UCSD-AML1 (cell line): ENCODE data around the gene OR8U1.
"Not testable (repeated sequence)": the region's sequence is repeated elsewhere in the genome, so short reads cannot be mapped to it uniquely, and the experiment has no call there.

ENCODE experiments used
- DNase-seq: peaks from one replicate; lab custom pipeline; 2025; ENCODE audit not compliant: unreplicated experiment; lab: John Stamatoyannopoulos, UW

The OR8U1 gene

DNA sequence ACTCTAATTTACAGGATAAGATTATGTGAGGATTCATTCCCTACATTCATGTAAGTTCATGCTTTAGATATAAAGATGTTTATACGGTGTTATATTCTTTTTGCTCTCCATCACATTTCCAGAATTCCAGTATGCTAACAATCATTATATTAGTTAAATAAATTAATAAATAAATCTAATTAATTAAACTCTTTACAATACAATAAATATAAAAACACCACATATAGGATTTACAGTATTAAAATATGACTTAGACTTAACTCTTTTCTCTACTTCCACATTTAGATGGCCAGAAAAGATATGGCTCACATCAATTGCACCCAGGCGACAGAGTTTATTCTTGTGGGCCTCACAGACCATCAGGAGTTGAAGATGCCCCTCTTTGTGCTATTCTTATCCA is at the start of gene OR8U1:
Gene OR8U1 (plus strand): TSS at position 301 of the 400 bp plus-strand sequence. CDS start 0 bp downstream, at position 301.
- no peak for DNase-seq

DNA sequence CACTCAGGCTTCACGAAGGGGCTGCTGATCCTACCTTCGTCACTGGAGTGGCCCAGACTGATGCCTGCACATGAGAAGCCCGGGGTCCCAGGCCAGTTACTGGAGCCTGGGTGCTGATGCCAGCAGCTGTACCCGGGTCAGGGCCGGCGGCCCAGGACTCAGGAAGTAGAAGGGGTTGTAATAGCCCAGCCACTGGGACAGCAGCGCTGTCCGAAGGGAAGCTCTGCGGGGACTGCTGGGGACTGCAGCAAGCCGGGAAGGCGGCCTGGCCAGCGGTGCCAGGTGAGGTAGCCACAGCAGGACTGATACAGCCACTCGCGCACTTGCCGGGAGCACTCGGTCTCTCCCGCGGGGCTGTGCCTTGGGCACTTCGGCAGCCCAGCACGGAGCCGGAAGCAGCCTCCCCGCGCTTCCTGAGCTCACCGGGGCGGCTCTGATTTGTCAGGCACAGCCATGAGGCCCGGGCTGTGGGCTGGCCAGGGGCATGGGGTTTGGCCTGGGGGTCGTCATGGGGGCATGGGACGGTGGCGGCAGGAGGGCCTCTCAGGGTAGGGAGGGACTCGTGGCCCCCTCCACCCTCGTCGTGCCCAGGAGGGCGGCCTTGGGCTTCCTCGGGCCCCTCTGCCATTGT is 43.4 kb upstream of the OR8U1 start:
- DNase-seq = no peak

DNA sequence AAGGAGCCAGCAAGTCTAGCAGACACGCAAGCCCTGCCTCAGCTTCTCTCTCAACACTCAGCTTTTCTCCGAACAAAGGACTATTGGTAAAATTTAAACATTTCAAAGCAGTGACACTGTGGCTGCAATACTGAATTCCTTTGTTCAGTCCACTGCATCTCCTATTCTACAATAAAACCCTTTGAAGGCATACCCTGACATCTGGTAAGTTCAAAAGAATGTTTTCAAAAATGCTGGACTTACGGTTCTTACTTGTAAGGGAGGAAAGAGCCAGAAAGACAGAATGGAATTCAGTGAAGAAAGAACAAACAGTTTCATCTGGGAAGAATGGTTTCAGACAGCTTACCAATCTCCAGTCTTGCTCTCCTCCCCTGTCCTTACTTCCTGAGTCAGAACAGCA is 42.3 kb upstream of the OR8U1 start:
- no peak for DNase-seq

DNA sequence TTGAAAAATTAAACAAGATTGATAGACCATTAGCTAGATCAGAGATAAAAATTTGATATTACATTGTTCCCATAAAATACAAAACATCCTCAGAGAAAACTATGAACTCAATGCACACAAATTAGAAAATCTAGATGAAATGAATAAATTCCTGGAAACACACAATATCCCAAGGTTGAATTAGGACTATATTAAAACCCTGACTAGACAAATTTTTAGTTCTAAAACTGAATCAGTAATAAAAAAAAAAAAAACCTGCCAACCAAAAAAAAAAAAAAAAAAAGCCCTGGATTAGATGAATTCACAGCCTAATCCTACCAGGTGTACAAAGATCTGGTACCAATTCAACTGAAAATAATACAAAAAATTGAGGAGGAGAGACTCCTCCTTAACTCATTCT is 35.1 kb upstream of the OR8U1 start:
- no peak for DNase-seq

DNA sequence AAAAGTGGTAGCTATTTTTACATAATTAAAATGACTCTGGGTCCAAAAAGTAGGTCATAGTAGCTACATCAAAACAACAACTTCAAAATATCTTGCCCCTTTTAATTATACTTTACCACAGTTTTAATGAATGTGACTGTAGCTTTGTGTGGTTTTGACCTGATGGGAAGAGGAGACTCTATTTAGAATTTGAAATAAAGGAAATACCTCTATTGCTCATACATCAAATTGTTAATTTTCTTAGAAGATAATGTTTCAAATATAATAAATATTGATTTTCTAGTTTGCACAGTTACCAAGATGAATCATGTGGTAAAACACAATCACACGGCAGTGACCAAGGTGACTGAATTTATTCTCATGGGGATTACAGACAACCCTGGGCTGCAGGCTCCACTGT is 29.7 kb upstream of the OR8U1 start, which contains the start of gene OR8K1:
Gene OR8K1 (plus strand): TSS at position 301 of the 400 bp plus-strand sequence. CDS start 0 bp downstream, at position 301.
- DNase-seq = no peak

DNA sequence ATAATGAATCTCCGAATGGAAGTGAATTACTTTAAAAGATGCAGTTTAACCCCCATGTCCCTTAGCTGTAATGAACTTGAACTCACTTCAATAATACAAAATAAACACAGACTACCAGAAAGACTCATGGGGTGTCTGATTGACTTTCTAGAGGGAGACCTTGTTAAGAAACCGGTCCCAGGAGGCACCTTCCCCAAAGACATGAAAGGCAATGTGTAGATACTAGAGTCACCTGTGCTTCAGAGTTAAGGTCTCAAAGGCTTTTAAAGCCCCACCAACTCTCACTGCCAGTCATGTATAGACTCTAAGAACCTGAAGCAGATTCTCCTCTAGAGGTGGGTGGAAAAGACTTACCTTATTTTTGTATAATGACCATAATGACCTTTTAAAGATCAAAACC is 21.4 kb upstream of the OR8U1 start, which contains the start of gene OR8J1:
Gene OR8J1 (plus strand): TSS at position 301 of the 400 bp plus-strand sequence. CDS start 5,956 bp downstream, outside the sequence.
- DNase-seq = no peak

DNA sequence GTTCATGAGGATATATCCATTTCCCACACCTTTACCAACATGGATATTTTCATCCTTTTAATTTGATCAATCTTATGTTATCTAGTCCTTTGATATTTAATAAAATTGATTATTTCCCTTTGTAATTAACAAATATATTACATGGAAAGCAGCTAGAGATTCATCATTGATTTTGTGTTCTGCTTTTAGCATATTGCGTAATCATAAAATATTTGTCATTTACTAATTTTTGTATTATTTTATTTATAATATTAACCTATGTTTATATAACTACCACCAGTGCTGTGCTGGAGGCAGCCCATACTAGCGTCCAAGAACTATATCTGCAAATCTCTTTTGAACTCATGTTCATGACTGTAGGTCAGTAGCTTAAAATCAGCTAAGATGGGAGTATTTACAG is 4.7 kb downstream of the OR8U1 start:
- no peak for DNase-seq

DNA sequence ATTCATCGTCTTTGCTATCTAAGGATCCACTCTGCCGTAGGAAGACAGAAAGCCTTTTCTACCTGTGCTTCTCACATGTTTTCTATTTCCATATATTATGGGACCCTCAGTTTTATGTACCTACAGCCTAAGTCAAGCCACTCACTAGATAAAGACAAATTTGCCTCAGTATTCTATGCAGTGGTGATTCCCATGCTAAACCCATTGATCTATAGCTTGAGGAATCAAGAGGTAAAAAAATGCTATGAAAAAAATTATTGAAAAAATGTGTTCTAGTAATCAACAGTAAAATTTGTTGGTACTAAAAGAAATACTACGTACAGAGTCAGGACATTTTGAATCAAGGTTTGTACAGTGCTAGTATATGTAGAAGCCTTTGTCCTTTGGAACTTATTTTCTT is 19.0 kb downstream of the OR8U1 start:
- no peak for DNase-seq

DNA sequence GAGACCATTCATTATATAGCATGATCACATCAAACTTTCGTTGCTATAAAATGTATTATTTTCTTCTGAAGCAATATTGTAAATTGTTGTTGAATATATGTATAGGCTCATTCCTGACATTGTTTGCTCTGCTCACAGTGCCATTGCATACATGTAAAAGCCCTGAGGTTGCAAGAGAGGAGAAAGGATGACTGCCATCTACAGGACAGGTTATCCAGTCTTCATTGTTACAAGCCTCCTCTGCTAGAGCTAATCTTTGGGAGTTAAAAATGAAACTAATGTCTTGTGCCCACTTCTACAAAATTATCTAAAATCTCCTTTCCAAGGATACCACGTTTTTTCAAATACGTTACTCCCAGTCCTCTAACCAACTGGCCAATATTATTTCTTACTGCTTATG is 20.6 kb downstream of the OR8U1 start:
- DNase-seq = no peak

DNA sequence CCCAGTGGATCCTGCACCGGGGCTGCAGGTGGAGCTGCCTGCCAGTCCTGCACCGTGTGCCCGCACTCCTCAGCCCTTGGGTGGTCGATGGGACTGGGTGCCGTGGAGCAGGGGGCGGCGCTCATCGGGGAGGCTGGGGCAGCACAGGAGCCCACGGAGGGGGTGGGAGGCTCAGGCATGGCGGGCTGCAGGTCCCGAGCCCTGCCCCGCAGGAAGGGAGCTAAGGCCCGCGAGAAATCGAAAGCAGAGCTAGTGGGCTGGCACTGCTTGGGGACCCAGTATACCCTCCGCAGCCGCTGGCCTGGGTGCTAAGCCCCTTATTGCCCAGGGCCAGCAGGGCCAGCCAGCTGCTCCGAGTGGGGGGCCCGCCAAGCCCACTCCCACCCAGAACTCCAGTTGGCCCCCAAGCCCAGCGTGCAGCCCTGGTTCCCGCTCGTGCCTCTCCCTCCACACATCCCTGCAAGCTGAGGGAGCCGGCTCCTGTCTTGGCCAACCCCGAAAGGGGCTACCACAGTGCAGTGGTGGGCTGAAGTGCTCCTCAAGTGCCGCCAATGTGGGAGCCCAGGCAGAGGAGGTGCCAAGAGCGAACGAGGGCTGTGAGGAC is 26.5 kb downstream of the OR8U1 start:
- DNase-seq = not testable (repeated sequence)

DNA sequence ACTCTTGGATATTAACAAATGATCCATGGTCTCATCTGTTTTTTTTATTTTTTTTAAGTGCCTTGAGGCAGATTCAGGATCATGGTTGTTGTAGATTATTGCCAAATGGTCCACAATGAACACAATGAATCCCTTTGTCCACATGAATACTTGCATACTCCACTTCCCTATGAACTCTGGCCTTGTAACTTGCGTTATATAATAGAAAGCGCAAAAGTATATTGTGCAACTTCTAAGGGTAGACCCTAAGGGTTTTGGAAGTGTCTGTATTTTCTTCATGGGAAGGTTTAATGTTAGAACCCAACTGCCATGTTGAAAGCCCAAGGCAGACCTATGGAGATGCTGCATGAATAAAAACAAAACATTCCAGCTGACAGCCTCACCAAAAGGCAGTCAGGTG is 29.0 kb downstream of the OR8U1 start:
- no peak for DNase-seq

DNA sequence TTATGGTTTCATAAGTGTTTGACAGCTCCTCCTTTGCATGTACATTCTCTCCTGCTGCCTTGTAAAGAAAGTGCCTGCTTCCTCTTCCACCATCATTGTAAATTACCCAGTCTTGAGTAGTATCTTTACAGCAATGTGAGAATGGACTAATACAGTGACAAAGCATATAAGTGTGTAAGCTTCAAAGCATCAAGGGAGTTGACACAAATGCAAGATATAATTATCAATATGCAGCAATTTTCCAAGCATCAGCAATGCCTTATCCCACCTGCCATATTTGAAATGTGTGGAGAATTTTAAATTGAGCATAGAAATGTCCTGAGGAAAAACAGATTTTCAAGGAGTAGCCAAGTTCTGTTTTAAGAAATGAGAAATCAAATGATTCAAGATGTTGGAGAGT is 35.4 kb downstream of the OR8U1 start:
- DNase-seq = no peak

DNA sequence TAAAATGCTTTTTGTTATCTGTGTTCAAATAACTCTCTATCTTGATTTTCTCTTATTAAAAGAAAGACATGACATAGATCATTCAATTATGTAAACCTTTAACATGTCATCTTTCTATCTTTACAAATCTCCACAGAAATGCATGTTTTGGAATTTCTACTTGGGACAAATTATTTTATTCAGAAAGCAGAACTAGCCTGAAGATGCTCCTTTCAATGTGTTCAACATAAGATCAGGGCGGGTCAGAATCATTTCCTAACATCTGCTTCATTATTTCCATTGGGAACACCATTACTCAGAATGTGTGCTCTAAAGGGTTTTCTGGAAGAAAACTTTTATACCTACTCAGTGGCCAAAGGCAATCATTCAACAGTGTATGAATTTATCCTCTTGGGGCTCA is 37.0 kb downstream of the OR8U1 start, which contains the start of gene OR5AL1:
Gene OR5AL1 (plus strand): TSS at position 301 of the 400 bp plus-strand sequence.
- no peak for DNase-seq
